Osteoblast (primary cell): ENCODE data around the gene NEU1. TPM values are rescaled to one million over a fixed set of nuclear protein-coding genes. Genes with fewer than 3 reads are reported as not detected.

Experiments used
- DNase-seq: peaks from one replicate; pipeline ENCODE4 v3.0.0; 2011; ENCODE audit warnings: low spot score, mixed read lengths; ENCODE audit not compliant: insufficient read length; ENCODE audit errors: missing footprints
- H2AFZ ChIP-seq: 2 replicates; pipeline ENCODE4 v1.6.0; 2011; ENCODE audit warnings: mild to moderate bottlenecking, low read length
- H3K27ac ChIP-seq: 2 replicates; pipeline ENCODE4 v1.5.1; 2011; ENCODE audit warnings: mild to moderate bottlenecking, low read depth, low read length, moderate library complexity
- H3K27me3 ChIP-seq: 2 replicates; pipeline ENCODE4 v1.6.0; 2012; ENCODE audit warnings: mild to moderate bottlenecking, control low read depth, inconsistent platforms, low read length, moderate library complexity; ENCODE audit not compliant: insufficient read depth
- H3K36me3 ChIP-seq: 2 replicates; pipeline ENCODE4 v1.5.1; 2011; ENCODE audit warnings: mild to moderate bottlenecking, low read length, control low read depth, moderate library complexity; ENCODE audit not compliant: insufficient read depth
- H3K4me1 ChIP-seq: 2 replicates; pipeline ENCODE4 v1.5.1; 2011; ENCODE audit warnings: mild to moderate bottlenecking, low read length, control low read depth, moderate library complexity; ENCODE audit not compliant: insufficient read depth
- H3K4me2 ChIP-seq: 2 replicates; pipeline ENCODE4 v1.6.0; 2011; ENCODE audit warnings: mild to moderate bottlenecking, low read length; ENCODE audit not compliant: insufficient read depth
- H3K4me3 ChIP-seq: fragments of 200-600 bp; sonication (generic); 3 replicates; pipeline ENCODE4 v1.5.1; 2012; ENCODE audit warnings: mild to moderate bottlenecking, low read length, inconsistent platforms; ENCODE audit not compliant: insufficient read depth
- H3K79me2 ChIP-seq: 2 replicates; pipeline ENCODE4 v1.6.0; 2012; ENCODE audit warnings: mild to moderate bottlenecking, low read length, control low read depth, inconsistent platforms; ENCODE audit not compliant: insufficient read depth
- H3K9me3 ChIP-seq: 2 replicates; pipeline ENCODE4 v1.5.1; 2011; ENCODE audit warnings: low read depth, low read length, control low read depth
- H4K20me1 ChIP-seq: 2 replicates; pipeline ENCODE4 v1.6.0; 2012; ENCODE audit warnings: mild to moderate bottlenecking, low read length, control low read depth; ENCODE audit not compliant: insufficient read depth
- total RNA-seq: library from RNA; depleted of rRNA; stranded (reverse); fragments of >200 nt; gene quantifications from 2 replicates; pipeline ENCODE4 v1.2.3, GENCODE V29; 2012
- TF ChIP-seq, protein P1 (sequence below): IDR thresholded peaks from 2 replicates; pipeline ENCODE4 v1.5.1; 2011; ENCODE audit warnings: mild to moderate bottlenecking, low read depth, low read length, moderate library complexity; ENCODE audit errors: extremely low read depth

The NEU1 gene
- total RNA-seq, 1 donor = 117 TPM

DNA sequence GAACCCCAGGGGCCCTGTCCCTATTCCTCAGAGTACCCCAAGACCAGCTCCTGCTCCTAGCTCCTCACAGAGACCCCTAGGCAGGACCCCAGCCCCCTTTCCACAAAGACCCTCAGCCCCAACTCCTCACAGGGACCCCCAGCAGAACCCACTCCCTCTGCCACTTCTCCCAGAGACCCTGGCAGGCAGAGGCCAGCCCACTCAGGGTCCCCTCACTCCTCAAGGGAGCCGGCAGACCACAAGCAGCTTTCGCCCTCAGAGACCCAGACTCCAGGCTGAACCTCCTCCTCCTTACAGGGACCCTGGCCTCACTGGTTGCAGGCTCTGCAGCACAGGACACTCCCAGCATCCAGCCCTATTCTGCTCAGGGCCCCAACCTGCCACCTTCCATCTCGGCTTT lies 15.6 kb upstream of the NEU1 start:
- H3K4me3 ChIP-seq = no peak overlapping the region
- no peak overlapping the region for H3K27ac ChIP-seq
- H3K79me2 ChIP-seq = no peaks in the 10 kb centered on the region
- no peaks in the 10 kb centered on the region for H3K27me3 ChIP-seq
- H4K20me1 ChIP-seq = no peaks in the 10 kb centered on the region
- H3K4me2 ChIP-seq = no peak overlapping the region
- H2AFZ ChIP-seq = no peak overlapping the region
- peaks cover 32% of the 10 kb centered on the region for H3K36me3 ChIP-seq
- no peaks in the 10 kb centered on the region for H3K4me1 ChIP-seq
- DNase-seq = peak; percentile 27
- TF ChIP-seq, protein P1, sequence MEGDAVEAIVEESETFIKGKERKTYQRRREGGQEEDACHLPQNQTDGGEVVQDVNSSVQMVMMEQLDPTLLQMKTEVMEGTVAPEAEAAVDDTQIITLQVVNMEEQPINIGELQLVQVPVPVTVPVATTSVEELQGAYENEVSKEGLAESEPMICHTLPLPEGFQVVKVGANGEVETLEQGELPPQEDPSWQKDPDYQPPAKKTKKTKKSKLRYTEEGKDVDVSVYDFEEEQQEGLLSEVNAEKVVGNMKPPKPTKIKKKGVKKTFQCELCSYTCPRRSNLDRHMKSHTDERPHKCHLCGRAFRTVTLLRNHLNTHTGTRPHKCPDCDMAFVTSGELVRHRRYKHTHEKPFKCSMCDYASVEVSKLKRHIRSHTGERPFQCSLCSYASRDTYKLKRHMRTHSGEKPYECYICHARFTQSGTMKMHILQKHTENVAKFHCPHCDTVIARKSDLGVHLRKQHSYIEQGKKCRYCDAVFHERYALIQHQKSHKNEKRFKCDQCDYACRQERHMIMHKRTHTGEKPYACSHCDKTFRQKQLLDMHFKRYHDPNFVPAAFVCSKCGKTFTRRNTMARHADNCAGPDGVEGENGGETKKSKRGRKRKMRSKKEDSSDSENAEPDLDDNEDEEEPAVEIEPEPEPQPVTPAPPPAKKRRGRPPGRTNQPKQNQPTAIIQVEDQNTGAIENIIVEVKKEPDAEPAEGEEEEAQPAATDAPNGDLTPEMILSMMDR = no peak
- no peaks in the 10 kb centered on the region for H3K9me3 ChIP-seq

DNA sequence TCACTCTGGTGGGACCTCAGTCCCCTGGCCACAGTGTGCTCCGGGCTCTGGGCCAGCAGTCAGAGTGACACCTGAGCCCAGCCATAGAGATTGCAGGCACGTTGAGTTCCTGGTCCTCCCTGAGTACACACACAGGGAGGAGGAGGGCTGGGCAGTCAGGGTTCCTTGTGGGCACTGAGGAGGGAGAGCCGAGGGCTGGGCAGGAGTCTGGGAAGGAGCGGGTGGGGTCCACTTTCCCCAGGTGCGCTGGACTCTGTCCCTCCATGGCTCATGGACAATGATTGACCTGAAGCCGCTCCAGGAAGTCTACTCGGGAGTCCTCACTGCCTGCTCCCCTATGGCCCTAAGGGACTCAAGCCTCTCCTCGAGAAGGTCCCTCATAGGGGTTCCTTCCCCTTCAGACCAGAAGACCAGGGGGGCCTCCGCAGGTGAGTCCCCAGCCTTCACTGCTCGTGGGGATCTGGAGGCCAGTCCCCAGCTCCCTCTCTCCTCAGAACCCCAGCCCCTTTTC lies 15.1 kb upstream of the NEU1 start:
- TF ChIP-seq, protein P1 = no peak
- DNase-seq = peak; percentile 62
- Histone ChIP-seq H3K4me3 (no peak overlapping the region), H3K9me3 (no peaks in the 10 kb centered on the region), H3K79me2 (no peaks in the 10 kb centered on the region), H3K36me3 (peaks cover 27% of the 10 kb centered on the region), H3K4me1 (no peaks in the 10 kb centered on the region), H2AFZ (no peak overlapping the region), H3K27ac (no peak overlapping the region), H3K27me3 (no peaks in the 10 kb centered on the region), H3K4me2 (no peak overlapping the region), H4K20me1 (no peaks in the 10 kb centered on the region)

DNA sequence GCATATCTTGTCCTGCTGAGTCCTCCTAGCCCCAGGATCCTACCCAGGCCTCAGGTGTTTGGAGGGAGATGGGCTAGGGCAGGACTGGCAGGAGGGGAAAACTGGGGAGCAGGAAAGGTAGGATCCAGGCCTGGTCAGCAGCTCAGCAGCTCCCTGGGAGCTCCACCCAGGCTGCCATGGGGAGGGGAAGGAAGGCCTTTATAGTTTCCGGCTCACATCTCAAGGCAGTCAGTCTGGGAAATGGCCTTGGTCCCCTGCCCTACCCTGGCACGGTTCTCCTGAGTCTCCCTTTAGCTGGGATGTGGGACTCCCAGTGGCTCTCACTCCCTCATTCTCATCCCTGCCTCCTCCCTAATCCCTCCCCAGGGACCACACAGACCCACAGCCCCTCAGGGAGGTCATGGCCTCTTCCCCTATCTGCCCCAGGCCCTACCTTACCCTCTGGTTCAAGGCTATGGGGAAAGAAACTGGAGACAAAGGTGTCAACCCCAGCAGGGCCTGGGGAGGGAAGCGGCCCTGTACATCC lies 14.6 kb upstream of the NEU1 start:
- no peak overlapping the region for H3K4me3 ChIP-seq
- peaks cover 23% of the 10 kb centered on the region for H3K36me3 ChIP-seq
- no peaks in the 10 kb centered on the region for H3K4me1 ChIP-seq
- no peaks in the 10 kb centered on the region for H4K20me1 ChIP-seq
- no peak overlapping the region for H3K27ac ChIP-seq
- TF ChIP-seq, protein P1 = no peak
- no peak overlapping the region for H3K4me2 ChIP-seq
- no peaks in the 10 kb centered on the region for H3K79me2 ChIP-seq
- peak; percentile 41 for DNase-seq
- no peak overlapping the region for H2AFZ ChIP-seq
- no peaks in the 10 kb centered on the region for H3K9me3 ChIP-seq
- H3K27me3 ChIP-seq = no peaks in the 10 kb centered on the region

DNA sequence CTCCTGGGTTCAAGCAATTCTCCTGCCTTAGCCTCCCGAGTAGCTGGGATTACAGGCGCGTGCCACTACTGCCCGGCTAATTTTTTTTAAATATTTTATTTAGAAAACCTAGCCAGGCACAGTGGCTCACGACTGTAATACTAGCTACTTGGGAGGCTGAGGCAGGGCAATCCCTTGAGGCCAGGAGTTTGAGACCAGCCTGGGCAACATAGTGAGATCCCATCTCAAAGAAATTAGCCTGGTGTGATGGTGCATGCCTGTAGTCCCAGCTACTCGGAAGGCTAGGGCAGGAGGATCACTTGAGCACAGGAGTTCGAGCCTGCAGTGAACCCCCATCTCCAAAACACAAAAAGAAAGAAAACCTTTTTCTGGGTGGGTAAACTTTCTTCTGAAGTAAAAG lies 13.7 kb upstream of the NEU1 start:
- Histone ChIP-seq H3K27me3 (no peaks in the 10 kb centered on the region), H3K4me1 (peaks cover under 1% of the 10 kb centered on the region), H3K36me3 (peaks cover 18% of the 10 kb centered on the region), H3K27ac (no peak overlapping the region), H3K9me3 (no peaks in the 10 kb centered on the region), H3K4me2 (no peak overlapping the region), H3K79me2 (no peaks in the 10 kb centered on the region), H2AFZ (no peak overlapping the region), H4K20me1 (no peaks in the 10 kb centered on the region), H3K4me3 (no peak overlapping the region)
- DNase-seq = no peak
- TF ChIP-seq, protein P1 = no peak
